GM19438 (cell line): Measurements from ENCODE around the gene ZSWIM5.
"Not testable (repeated sequence)": the region's sequence is repeated elsewhere in the genome, so short reads cannot be mapped to it uniquely, and the experiment has no call there.

Source experiments
- ATAC-seq: cut with Tn5 transposase; IDR thresholded peaks from one replicate; pipeline ENCODE4 v1.9.1; 2021; ENCODE audit warnings: low read depth; ENCODE audit not compliant: unreplicated experiment

The ZSWIM5 gene

GRCh38 chr1:45205910-45206721, at the start of gene ZSWIM5:
ZSWIM5 (minus strand) TSS chr1:45206605; CDS start chr1:45206350, 255 bp downstream.
- ATAC-seq: peak; percentile 66

- no peak for ATAC-seq
These were observed 48.1 kb upstream of the ZSWIM5 start for GRCh38 chr1:45254490-45254889.

- ATAC-seq: no peak
These were observed 44.1 kb upstream of the ZSWIM5 start for GRCh38 chr1:45250544-45250943.

GRCh38 chr1:45248004-45248403, 41.6 kb upstream of the ZSWIM5 start:
- ATAC-seq: not testable (repeated sequence)

GRCh38 chr1:45246760-45247159, 40.4 kb upstream of the ZSWIM5 start:
- ATAC-seq: no peak

GRCh38 chr1:45246359-45246758, 40.0 kb upstream of the ZSWIM5 start:
- ATAC-seq: not testable (repeated sequence)

GRCh38 chr1:45244660-45245059, 38.3 kb upstream of the ZSWIM5 start:
- ATAC-seq: no peak

- ATAC-seq: no peak
These were observed 37.3 kb upstream of the ZSWIM5 start for GRCh38 chr1:45243476-45244343.

- ATAC-seq: no peak
These were observed 32.4 kb upstream of the ZSWIM5 start for GRCh38 chr1:45238846-45239245.

GRCh38 chr1:45236136-45236535, 29.7 kb upstream of the ZSWIM5 start:
- ATAC-seq: no peak

- no peak for ATAC-seq
These were observed 24.1 kb upstream of the ZSWIM5 start for GRCh38 chr1:45230537-45230936.

- ATAC-seq: no peak
These were observed 19.2 kb upstream of the ZSWIM5 start for GRCh38 chr1:45225598-45225997.

GRCh38 chr1:45223710-45224109, 17.3 kb upstream of the ZSWIM5 start:
- not testable (repeated sequence) for ATAC-seq

- no peak for ATAC-seq
These were observed 15.3 kb upstream of the ZSWIM5 start for GRCh38 chr1:45221716-45222115.

- ATAC-seq: no peak
These were observed 10.5 kb upstream of the ZSWIM5 start for GRCh38 chr1:45216861-45217260.

GRCh38 chr1:45216200-45216541, 9.8 kb upstream of the ZSWIM5 start:
- ATAC-seq: no peak

- ATAC-seq: no peak
These were observed 9.2 kb upstream of the ZSWIM5 start for GRCh38 chr1:45215485-45216199.

- no peak for ATAC-seq
These were observed 7.5 kb upstream of the ZSWIM5 start for GRCh38 chr1:45213892-45214291.

GRCh38 chr1:45211076-45211475, 4.7 kb upstream of the ZSWIM5 start:
- no peak for ATAC-seq

- no peak for ATAC-seq
These were observed 611 bp upstream of the ZSWIM5 start for GRCh38 chr1:45206808-45207623.
